ENCODE data around the gene LCAT.

The LCAT gene

GRCh38 chr16:67968400-67969253 lies 24.7 kb upstream of the LCAT start, which contains the start of gene SLC12A4:
Gene SLC12A4, minus strand, starts transcription at chr16:67968637. Its CDS starts 84 bp downstream, at chr16:67968553.
- peak; percentile 90 for DNase-seq

GRCh38 chr16:67967958-67968399 lies 24.1 kb upstream of the LCAT start:
- peak; percentile 63 for DNase-seq

- DNase-seq: peak; percentile 47
Measured at GRCh38 chr16:67967183-67967957, 23.4 kb upstream of the LCAT start.

GRCh38 chr16:67966549-67967182 lies 22.7 kb upstream of the LCAT start:
- no peak for DNase-seq

- DNase-seq: no peak
Measured at GRCh38 chr16:67965668-67966548, 22.0 kb upstream of the LCAT start.

GRCh38 chr16:67964477-67965131 lies 20.7 kb upstream of the LCAT start:
- DNase-seq: no peak

GRCh38 chr16:67963662-67964321 lies 19.9 kb upstream of the LCAT start:
- DNase-seq: peak; percentile 34

GRCh38 chr16:67963292-67963661 lies 19.4 kb upstream of the LCAT start:
- no peak for DNase-seq

GRCh38 chr16:67962135-67962534 lies 18.2 kb upstream of the LCAT start:
- no peak for DNase-seq

- no peak for DNase-seq
Measured at GRCh38 chr16:67961551-67961957, 17.6 kb upstream of the LCAT start.

- no peak for DNase-seq
Measured at GRCh38 chr16:67959536-67960329, 15.8 kb upstream of the LCAT start.

- DNase-seq: no peak
Measured at GRCh38 chr16:67957622-67958021, 13.7 kb upstream of the LCAT start.

GRCh38 chr16:67954421-67955196 lies 10.7 kb upstream of the LCAT start:
- DNase-seq: no peak

GRCh38 chr16:67953641-67954375 lies 9.9 kb upstream of the LCAT start:
- no peak for DNase-seq

- no peak for DNase-seq
Measured at GRCh38 chr16:67951485-67951884, 7.6 kb upstream of the LCAT start.

GRCh38 chr16:67950335-67950843 lies 6.5 kb upstream of the LCAT start:
- DNase-seq: no peak

- DNase-seq: no peak
Measured at GRCh38 chr16:67949645-67950044, 5.7 kb upstream of the LCAT start.

GRCh38 chr16:67948015-67948414 lies 4.1 kb upstream of the LCAT start:
- no peak for DNase-seq

All from eye (tissue), 1 donor.